ENCODE data around the gene SRSF3.
"Not testable (repeated sequence)": the region's sequence is repeated elsewhere in the genome, so short reads cannot be mapped to it uniquely, and the experiment has no call there.

Gene SRSF3

DNA sequence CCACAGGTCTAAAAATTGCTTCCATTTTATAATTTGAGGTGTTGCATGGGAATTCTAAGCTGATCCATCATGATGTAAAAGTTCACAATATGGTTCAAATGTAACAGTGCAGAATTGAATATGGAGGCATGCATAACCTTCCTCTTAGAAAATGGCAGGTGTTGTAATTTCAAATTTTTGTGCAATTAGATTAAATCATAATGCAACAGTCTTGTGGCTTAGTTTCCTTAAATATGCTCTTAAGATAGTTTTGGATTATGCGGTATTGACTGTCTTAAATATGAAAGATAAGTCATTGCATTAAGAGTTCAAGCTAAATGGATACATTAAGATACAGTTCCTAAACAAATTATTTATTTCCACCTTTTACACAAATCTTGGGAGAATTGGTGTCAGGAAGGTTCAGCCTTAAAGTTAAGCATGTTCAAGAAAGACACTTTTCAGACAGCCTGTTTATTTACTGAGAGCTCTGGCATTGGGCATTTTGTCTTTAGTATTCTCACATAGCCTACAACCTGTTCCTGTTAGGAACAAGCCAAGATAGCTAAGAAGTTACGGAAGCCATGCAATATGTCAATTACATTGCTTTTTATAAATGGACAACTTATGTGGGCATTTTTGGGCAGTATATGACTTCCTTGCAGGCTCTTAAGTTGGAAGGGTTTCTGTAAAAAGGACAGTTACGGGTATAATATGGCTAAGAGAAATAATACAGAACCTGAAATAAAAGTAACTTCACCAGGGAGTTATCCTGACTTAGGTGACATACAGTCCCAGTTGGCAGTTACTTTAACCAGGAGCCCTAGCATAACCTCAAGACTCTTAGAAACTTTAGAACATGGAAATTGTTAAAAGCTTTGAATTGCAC lies 9.3 kb downstream of the SRSF3 start:
- FAIRE-seq (no peak), DNase-seq (ENCODE audit: insufficient read length, low spot score) (no peak)

DNA sequence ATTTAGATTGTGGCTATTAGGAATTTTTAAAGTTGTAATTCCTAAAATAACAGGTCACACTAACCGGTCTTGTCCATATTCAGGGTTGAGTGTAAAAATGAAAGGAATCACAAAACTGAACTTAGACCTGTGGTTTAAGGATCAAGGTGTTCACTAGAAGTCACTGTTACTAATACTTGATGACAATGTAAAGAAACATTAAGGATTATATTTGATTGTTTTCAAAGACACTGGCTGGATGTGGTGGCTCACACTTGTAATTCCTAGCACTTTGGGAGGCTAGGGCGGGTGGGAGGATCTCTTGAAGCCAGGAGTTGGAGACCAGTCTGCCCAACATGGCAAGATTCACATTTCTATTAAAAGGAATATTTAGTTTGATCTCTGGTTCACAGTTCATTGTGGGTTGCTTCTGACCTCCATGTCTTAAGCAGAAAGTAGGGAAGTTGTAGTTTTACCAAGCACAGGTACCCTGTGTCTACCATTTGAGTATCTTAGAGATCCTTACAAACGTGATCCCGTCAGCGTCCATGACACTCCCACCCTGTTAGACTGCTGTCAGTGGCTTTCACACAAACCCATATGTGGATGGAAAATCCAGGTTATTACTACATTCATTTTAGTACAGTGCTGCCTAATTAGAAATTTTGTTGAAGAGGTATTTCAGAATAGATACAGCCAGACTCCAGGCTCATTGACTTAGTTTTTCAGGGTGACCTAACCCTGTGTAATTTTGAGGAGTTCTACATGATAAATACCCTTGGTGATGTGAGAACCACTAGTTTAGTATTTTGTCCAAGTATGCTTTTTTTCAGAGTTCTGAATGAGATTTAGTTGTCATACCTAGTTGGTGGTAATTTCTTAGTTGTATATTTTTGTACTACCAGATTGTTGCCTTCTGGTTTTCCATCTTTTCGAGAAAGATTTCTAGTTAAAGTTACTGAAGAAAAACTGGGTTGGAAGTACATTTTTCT lies 10.2 kb downstream of the SRSF3 start:
- DNase-seq (ENCODE audit: insufficient read length, low spot score) = no peak
- no peak for FAIRE-seq

- no peak for FAIRE-seq
- no peak for DNase-seq (ENCODE audit: insufficient read length, low spot score)
Measured at GRCh38 chr6:36605143-36605542, 11.0 kb downstream of the SRSF3 start.

GRCh38 chr6:36605560-36606391 lies 11.6 kb downstream of the SRSF3 start:
- no peak for DNase-seq (ENCODE audit: insufficient read length, low spot score)
- no peak for FAIRE-seq

- FAIRE-seq; DNase-seq (ENCODE audit: insufficient read length, low spot score): not testable (repeated sequence)
Measured at GRCh38 chr6:36607305-36607682, 13.1 kb downstream of the SRSF3 start.

DNA sequence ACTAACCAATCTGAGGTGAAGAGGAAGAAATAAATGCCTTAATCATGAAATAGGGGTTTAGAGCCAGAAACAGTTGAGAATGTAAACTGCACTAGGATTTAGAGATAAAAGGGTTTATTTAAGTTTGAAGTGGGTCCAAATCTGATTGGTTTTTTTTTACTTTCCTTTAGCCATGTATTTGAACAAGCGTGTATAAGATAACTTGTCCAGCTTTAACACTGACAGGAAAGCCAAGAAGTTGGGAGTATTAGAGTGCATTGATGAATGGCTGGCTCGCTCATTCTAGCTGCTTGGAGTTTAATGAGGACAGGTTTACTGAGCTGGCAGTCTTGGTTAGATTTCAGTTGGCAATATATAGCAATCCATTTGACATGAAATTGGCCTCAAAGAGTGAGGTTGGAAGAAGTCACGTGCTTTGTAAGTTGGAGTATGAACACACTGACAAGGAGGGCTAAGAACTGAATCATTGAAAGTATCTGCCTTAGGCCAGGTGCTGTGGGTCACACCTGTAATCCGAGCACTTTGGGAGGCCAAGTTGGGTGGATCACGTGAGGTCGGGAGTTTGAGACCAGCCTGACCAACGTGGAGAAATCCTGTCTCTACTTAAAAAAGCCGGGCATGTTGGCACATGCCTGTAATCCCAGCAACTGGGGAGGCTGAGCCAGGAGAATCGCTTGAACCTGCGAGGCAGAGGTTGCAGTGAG lies 13.7 kb downstream of the SRSF3 start:
- FAIRE-seq = peak; percentile 48
- no peak for DNase-seq (ENCODE audit: insufficient read length, low spot score)

- DNase-seq (ENCODE audit: insufficient read length, low spot score) (no peak), FAIRE-seq (no peak)
Measured at GRCh38 chr6:36608788-36609563, 14.8 kb downstream of the SRSF3 start.

DNA sequence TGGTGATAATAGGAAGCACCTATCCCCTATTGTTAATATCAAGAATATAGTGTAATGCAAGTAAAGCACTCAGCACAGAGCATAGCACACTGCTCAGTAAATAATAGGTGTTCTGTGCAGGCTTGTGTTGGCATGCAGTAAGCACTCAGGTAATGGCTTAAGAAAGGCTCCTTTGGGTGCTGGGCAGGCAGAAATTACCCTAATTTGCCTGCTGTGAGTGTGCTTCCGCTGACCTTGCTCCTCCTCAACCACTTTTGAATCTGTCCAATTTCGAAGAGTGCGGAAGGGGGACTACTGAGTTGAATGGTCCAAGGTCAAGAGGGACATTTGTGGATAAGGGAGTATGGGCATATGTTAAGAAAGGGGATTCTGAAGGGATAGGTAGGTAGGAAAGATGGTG lies 15.4 kb downstream of the SRSF3 start:
- FAIRE-seq (no peak), DNase-seq (ENCODE audit: insufficient read length, low spot score) (no peak)

- FAIRE-seq (no peak), DNase-seq (ENCODE audit: insufficient read length, low spot score) (no peak)
Measured at GRCh38 chr6:36610041-36610955, 16.1 kb downstream of the SRSF3 start.

GRCh38 chr6:36610956-36611336 lies 16.8 kb downstream of the SRSF3 start:
- no peak for DNase-seq (ENCODE audit: insufficient read length, low spot score)
- FAIRE-seq = no peak

DNA sequence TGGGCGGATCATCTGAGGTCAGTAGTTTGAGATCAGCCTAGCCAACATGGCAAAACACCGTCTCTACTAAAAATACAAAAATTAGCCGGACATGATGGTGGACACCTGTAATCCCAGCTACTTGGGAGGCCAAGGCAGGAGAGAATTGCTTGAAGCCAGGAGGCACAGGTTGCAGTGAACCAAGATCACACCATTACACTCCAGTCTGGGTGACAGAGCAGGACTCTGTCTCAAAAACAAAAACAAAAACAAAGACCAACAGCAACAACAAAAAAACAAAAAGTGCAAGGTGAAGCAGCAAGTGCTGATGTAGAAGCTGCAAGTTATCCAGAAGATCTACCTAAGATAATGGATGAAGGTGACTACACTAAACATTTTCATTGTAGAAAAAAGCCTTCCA lies 17.5 kb downstream of the SRSF3 start:
- FAIRE-seq; DNase-seq (ENCODE audit: insufficient read length, low spot score): not testable (repeated sequence)

- DNase-seq (ENCODE audit: insufficient read length, low spot score) (no peak), FAIRE-seq (no peak)
Measured at GRCh38 chr6:36612101-36612625, 18.0 kb downstream of the SRSF3 start.

DNA sequence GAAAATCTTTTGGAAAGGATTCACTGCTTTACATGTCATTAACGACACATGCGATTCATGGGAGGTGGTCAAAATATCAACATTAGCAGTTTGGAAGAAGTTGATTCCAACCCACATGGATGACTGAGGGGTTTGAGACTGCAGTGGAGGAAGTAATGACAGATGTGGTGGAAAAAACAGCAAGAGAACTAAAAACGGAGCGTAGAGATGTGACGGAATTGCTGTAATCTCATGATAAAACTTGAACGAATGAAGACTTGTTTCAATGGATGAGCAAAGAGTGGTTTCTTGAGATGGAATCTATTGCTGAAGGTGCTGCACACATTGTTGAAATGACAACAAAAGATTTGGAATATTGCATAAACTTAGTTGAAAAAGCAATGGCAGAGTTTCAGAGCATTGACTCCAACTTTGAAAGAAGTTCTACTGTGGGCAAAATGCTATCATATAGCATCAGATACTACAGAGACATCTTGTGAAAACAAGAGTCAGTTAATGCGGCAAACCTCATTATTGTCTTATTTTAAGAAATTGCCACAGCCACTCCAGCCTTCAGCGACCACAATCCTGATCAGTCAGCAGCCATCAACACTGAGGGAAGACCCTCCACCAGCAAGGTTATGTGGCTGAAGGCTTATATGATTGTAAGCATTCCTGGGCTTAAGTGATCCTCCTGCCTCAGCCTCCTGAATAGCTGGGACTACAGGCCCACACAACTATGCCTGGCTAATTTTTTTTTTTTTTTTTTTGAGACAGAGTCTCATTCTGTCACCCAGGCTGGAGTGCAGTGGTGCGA lies 19.2 kb downstream of the SRSF3 start:
- no peak for DNase-seq (ENCODE audit: insufficient read length, low spot score)
- no peak for FAIRE-seq

GRCh38 chr6:36615018-36615761 lies 21.0 kb downstream of the SRSF3 start:
- no peak for FAIRE-seq
- no peak for DNase-seq (ENCODE audit: insufficient read length, low spot score)

GRCh38 chr6:36616893-36617521 lies 22.8 kb downstream of the SRSF3 start:
- FAIRE-seq (no peak), DNase-seq (ENCODE audit: insufficient read length, low spot score) (no peak)
